Neural cell (in vitro differentiated cells): ENCODE results near the gene ERCC2. TPM values are rescaled to one million over a fixed set of nuclear protein-coding genes. Genes with fewer than 3 reads are reported as not detected.

Experiments
- H2AFZ ChIP-seq: fragments of 200-600, 300-800 bp; sonication (generic), shearing (Covaris generic); 2 replicates; pipeline ENCODE4 v1.6.0; 2014; ENCODE audit warnings: low read depth, mild to moderate bottlenecking, antibody characterized with exemption, low read length, moderate library complexity
- H3F3A ChIP-seq: fragments of 200-600 bp; shearing (Covaris generic); 2 replicates; pipeline ENCODE4 v1.6.1; 2016; ENCODE audit warnings: mild to moderate bottlenecking, moderate library complexity, mixed read lengths, antibody characterized with exemption, low read length; ENCODE audit not compliant: insufficient read depth, poor library complexity, severe bottlenecking
- H3K27ac ChIP-seq: fragments of 200-600, 300-800 bp; sonication (generic), shearing (Covaris generic); 2 replicates; pipeline ENCODE4 v1.5.1; 2014; ENCODE audit warnings: mild to moderate bottlenecking, low read length, moderate library complexity
- H3K27me3 ChIP-seq: fragments of 300-800, 200-600 bp; sonication (generic), shearing (Covaris generic); 2 replicates; pipeline ENCODE4 v1.6.0; 2014; ENCODE audit warnings: mild to moderate bottlenecking, low read depth, low read length, moderate library complexity; ENCODE audit not compliant: insufficient read depth
- H3K36me3 ChIP-seq: fragments of 300-800, 200-600 bp; sonication (generic), shearing (Covaris generic); 2 replicates; pipeline ENCODE4 v1.5.1; 2014; ENCODE audit warnings: mild to moderate bottlenecking, antibody characterized with exemption, low read length, moderate library complexity; ENCODE audit not compliant: insufficient read depth
- H3K4me2 ChIP-seq: fragments of 300-800, 200-600 bp; sonication (generic), shearing (Covaris generic); 2 replicates; pipeline ENCODE4 v1.6.0; 2014; ENCODE audit warnings: mild to moderate bottlenecking, low read length
- H3K4me3 ChIP-seq: fragments of 300-800, 200-600 bp; sonication (generic), shearing (Covaris generic); 2 replicates; pipeline ENCODE4 v1.5.1; 2014; ENCODE audit warnings: mild to moderate bottlenecking, low read length, moderate library complexity
- H3K79me2 ChIP-seq: fragments of 200-600 bp; shearing (Covaris generic); replicated peaks from 2 replicates; pipeline ENCODE4 v1.6.0; 2014; ENCODE audit warnings: mild to moderate bottlenecking, low read length, moderate library complexity; ENCODE audit not compliant: insufficient read depth
- H3K9ac ChIP-seq: fragments of 300-800, 200-600 bp; sonication (generic), shearing (Covaris generic); 2 replicates; pipeline ENCODE4 v1.6.1; 2016; ENCODE audit warnings: mild to moderate bottlenecking, low read length, mixed read lengths
- H3K9me2 ChIP-seq: fragments of 200-600 bp; shearing (Covaris generic); 2 replicates; pipeline ENCODE4 v1.6.1; 2016; ENCODE audit warnings: mild to moderate bottlenecking, low read length, mixed read lengths; ENCODE audit not compliant: insufficient read depth
- H3K9me3 ChIP-seq: fragments of 200-600, 300-800 bp; sonication (generic), shearing (Covaris generic); 2 replicates; pipeline ENCODE4 v1.6.1; 2016; ENCODE audit warnings: mild to moderate bottlenecking, mixed run types, low read length, moderate library complexity, mixed read lengths
- H4K20me1 ChIP-seq: fragments of 200-600 bp; shearing (Covaris generic); 2 replicates; pipeline ENCODE4 v1.6.1; 2016; ENCODE audit warnings: mild to moderate bottlenecking, mixed run types; ENCODE audit not compliant: insufficient read depth
- EP300 ChIP-seq: fragments of 450-650 bp; conservative IDR thresholded peaks from 2 replicates; pipeline ENCODE4 v1.6.1; 2014; ENCODE audit warnings: antibody characterized with exemption, mild to moderate bottlenecking, moderate library complexity; ENCODE audit not compliant: poor library complexity, severe bottlenecking
- EZH2 ChIP-seq: fragments of 200-600, 300-800 bp; shearing (Covaris generic), sonication (generic); IDR thresholded peaks from 2 replicates; pipeline ENCODE4 v1.6.1; 2014; ENCODE audit warnings: antibody characterized with exemption, low read length, borderline replicate concordance, mild to moderate bottlenecking; ENCODE audit not compliant: insufficient read depth, poor library complexity, severe bottlenecking
- MXI1 ChIP-seq: fragments of 450-650 bp; conservative IDR thresholded peaks from 2 replicates; pipeline ENCODE4 v1.6.1; 2014; ENCODE audit warnings: antibody characterized with exemption, mild to moderate bottlenecking; ENCODE audit not compliant: poor library complexity, severe bottlenecking
- POLR2AphosphoS5 ChIP-seq: IDR thresholded peaks from 2 replicates; pipeline ENCODE4 v1.6.1; 2012
- RAD21 ChIP-seq: fragments of 450-650 bp; conservative IDR thresholded peaks from 2 replicates; pipeline ENCODE4 v1.6.1; 2014; ENCODE audit warnings: antibody characterized with exemption, mild to moderate bottlenecking, moderate library complexity
- SMC3 ChIP-seq: fragments of 450-650 bp; conservative IDR thresholded peaks from 2 replicates; pipeline ENCODE4 v1.6.1; 2014; ENCODE audit warnings: antibody characterized with exemption, mild to moderate bottlenecking, moderate library complexity; ENCODE audit not compliant: poor library complexity
- TAF1 ChIP-seq: IDR thresholded peaks from 2 replicates; pipeline ENCODE4 v1.6.1; 2012; ENCODE audit warnings: low read depth
- polyA plus RNA-seq: library from polyadenylated mRNA; depleted of rRNA; stranded (reverse); fragments of >200 nt; gene quantifications from 2 replicates; pipeline ENCODE4 v1.2.3, GENCODE V29; 2014
- TF ChIP-seq, protein P1 (sequence below): fragments of 450-650 bp; IDR thresholded peaks from 2 replicates; pipeline ENCODE4 v1.5.1; 2014; ENCODE audit warnings: antibody characterized with exemption, mild to moderate bottlenecking, moderate library complexity; ENCODE audit not compliant: poor library complexity, severe bottlenecking
- TF ChIP-seq, protein P2 (sequence below): IDR thresholded peaks from 2 replicates; pipeline ENCODE4 v1.6.1; 2012; ENCODE audit warnings: borderline replicate concordance

The ERCC2 gene
- polyA plus RNA-seq, 1 donor from 2014 or later, result 28.8 TPM

DNA sequence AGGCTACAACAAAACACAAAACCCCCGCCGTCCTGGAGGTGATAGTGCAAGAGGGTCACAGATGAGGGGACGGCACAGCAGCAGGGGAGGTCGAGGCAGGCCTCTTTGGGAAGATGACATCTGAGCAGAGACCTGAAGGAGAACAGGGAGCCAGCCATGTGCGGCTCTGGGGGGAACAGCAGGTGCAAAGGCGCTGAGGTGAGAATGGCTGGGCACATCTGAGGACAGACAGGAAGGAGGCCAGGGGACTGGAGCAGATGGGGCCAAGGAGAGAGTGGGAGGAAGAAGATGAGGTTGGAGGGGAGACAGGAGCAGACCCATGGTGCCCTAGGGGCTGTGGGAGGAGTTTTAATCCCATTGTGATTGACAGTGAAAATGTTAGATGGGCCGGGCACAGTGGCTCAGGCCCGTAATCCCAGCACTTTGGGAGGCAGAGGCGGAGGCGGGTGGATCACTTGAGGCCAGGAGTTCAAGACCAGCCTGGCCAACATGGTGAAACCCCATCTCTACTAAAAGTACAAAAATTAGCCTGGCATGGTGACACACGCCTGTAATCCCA is 45.9 kb downstream of the ERCC2 start:
- H3K4me2 ChIP-seq, result no peak overlapping the region
- TF ChIP-seq, protein P1, sequence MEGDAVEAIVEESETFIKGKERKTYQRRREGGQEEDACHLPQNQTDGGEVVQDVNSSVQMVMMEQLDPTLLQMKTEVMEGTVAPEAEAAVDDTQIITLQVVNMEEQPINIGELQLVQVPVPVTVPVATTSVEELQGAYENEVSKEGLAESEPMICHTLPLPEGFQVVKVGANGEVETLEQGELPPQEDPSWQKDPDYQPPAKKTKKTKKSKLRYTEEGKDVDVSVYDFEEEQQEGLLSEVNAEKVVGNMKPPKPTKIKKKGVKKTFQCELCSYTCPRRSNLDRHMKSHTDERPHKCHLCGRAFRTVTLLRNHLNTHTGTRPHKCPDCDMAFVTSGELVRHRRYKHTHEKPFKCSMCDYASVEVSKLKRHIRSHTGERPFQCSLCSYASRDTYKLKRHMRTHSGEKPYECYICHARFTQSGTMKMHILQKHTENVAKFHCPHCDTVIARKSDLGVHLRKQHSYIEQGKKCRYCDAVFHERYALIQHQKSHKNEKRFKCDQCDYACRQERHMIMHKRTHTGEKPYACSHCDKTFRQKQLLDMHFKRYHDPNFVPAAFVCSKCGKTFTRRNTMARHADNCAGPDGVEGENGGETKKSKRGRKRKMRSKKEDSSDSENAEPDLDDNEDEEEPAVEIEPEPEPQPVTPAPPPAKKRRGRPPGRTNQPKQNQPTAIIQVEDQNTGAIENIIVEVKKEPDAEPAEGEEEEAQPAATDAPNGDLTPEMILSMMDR, result no peak
- TF ChIP-seq EZH2 (no peak), TAF1 (no peak), MXI1 (no peak), RAD21 (no peak), SMC3 (no peak), EP300 (no peak), POLR2AphosphoS5 (no peak)
- TF ChIP-seq, protein P2, sequence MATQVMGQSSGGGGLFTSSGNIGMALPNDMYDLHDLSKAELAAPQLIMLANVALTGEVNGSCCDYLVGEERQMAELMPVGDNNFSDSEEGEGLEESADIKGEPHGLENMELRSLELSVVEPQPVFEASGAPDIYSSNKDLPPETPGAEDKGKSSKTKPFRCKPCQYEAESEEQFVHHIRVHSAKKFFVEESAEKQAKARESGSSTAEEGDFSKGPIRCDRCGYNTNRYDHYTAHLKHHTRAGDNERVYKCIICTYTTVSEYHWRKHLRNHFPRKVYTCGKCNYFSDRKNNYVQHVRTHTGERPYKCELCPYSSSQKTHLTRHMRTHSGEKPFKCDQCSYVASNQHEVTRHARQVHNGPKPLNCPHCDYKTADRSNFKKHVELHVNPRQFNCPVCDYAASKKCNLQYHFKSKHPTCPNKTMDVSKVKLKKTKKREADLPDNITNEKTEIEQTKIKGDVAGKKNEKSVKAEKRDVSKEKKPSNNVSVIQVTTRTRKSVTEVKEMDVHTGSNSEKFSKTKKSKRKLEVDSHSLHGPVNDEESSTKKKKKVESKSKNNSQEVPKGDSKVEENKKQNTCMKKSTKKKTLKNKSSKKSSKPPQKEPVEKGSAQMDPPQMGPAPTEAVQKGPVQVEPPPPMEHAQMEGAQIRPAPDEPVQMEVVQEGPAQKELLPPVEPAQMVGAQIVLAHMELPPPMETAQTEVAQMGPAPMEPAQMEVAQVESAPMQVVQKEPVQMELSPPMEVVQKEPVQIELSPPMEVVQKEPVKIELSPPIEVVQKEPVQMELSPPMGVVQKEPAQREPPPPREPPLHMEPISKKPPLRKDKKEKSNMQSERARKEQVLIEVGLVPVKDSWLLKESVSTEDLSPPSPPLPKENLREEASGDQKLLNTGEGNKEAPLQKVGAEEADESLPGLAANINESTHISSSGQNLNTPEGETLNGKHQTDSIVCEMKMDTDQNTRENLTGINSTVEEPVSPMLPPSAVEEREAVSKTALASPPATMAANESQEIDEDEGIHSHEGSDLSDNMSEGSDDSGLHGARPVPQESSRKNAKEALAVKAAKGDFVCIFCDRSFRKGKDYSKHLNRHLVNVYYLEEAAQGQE, result no peak

DNA sequence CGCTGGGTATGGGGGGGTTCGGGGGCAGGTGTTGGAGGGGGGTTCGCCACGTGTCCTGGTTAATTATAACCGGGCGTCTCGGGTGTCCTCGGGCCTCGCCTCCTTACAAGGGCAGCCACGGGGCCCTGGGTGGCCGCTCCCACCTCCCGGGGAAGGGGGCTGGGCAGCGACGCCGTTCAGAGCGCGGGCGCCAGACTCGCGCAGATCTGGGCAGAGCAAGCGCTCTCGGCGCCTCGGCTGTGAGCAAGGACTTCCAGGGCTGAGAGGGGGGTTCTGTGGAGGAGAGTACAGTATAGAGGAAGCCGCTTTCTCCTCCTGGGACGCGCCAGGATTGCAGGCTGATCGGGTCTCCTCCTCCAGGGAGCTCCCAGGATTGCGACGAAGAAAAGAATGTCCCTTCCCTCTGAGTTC is 46.7 kb downstream of the ERCC2 start:
- TF ChIP-seq MXI1 (no peak), RAD21 (no peak), EP300 (no peak), EZH2 (no peak), TAF1 (no peak), POLR2AphosphoS5 (no peak), SMC3 (no peak)
- TF ChIP-seq, protein P1, result no peak
- TF ChIP-seq, protein P2, result no peak
- Histone ChIP-seq H3F3A (no peaks in the 10 kb centered on the region), H4K20me1 (no peaks in the 10 kb centered on the region), H3K4me2 (no peak overlapping the region), H3K79me2 (no peaks in the 10 kb centered on the region), H2AFZ (no peak overlapping the region), H3K4me3 (no peak overlapping the region), H3K9me2 (no peaks in the 10 kb centered on the region), H3K27ac (no peak overlapping the region), H3K27me3 (no peaks in the 10 kb centered on the region), H3K36me3 (no peaks in the 10 kb centered on the region), H3K9me3 (no peaks in the 10 kb centered on the region), H3K9ac (no peak overlapping the region)

More for the DNA sequence above, 45.9 kb downstream of the ERCC2 start:
- no peaks in the 10 kb centered on the region for H4K20me1 ChIP-seq
- H3K9ac ChIP-seq, result no peak overlapping the region
- H2AFZ ChIP-seq, result no peak overlapping the region
- H3K36me3 ChIP-seq, result no peaks in the 10 kb centered on the region
- no peaks in the 10 kb centered on the region for H3K27me3 ChIP-seq
- no peaks in the 10 kb centered on the region for H3F3A ChIP-seq
- H3K9me2 ChIP-seq, result no peaks in the 10 kb centered on the region
- H3K4me3 ChIP-seq, result no peak overlapping the region
- no peaks in the 10 kb centered on the region for H3K9me3 ChIP-seq
- H3K27ac ChIP-seq, result no peak overlapping the region
- no peaks in the 10 kb centered on the region for H3K79me2 ChIP-seq
